ENCODE results near the gene RBBP8NL. TPM values are rescaled to one million over a fixed set of nuclear protein-coding genes. Genes with fewer than 3 reads are reported as not detected.
"Not testable (repeated sequence)": the region's sequence is repeated elsewhere in the genome, so short reads cannot be mapped to it uniquely, and the experiment has no call there.

RBBP8NL gene
- total and polyA plus RNA-seq, 2 donors (not counting 3 experiments of a cell fraction or from before 2014, with no cell fraction given) = not detected

GRCh38 chr20:62374331-62375152, 52.8 kb downstream of the RBBP8NL start:
- POLR2A ChIA-PET = no interaction called here
- H3K27ac ChIP-seq (ENCODE audit: insufficient read depth, low read depth, low read length) = no peak overlapping the region
- dilution Hi-C loops (cut with MboI; ENCODE audit: extremely low pct_ligation_motif_present, low sequenced_read_pairs) = no loop called here

GRCh38 chr20:62373631-62374179, 53.6 kb downstream of the RBBP8NL start:
- H3K4me1 ChIP-seq (ENCODE audit: control insufficient read depth, extremely low read depth, insufficient read depth, low read length); H2AFZ ChIP-seq (ENCODE audit: low read depth, low read length); H3K4me3 ChIP-seq (replicated peaks in 1 of 3; ENCODE audit: insufficient read depth in 1 of 3, low read depth in 1 of 3, low read length in 3 of 3); dilution Hi-C loops (cut with MboI; ENCODE audit: extremely low pct_ligation_motif_present, low sequenced_read_pairs); H3K79me2 ChIP-seq (ENCODE audit: control insufficient read depth, insufficient read depth, low read length); intact Hi-C loops (cut with micrococcal nuclease); BruUV-seq (replicated peaks); H3K9me3 ChIP-seq (replicated peaks; ENCODE audit: control insufficient read depth, insufficient read depth, low read length); POLR2A ChIA-PET; H3K4me2 ChIP-seq (ENCODE audit: insufficient read depth, low read length); H4K20me1 ChIP-seq (replicated peaks; ENCODE audit: control insufficient read depth, extremely low read depth, insufficient read depth, low read length); FAIRE-seq; H3K27me3 ChIP-seq (ENCODE audit: control insufficient read depth in 2 of 2, insufficient read depth in 2 of 2, low read length in 2 of 2); H3K9me1 ChIP-seq (replicated peaks; ENCODE audit: control insufficient read depth, extremely low read depth, insufficient read depth, low read length); H3K36me3 ChIP-seq (ENCODE audit: control insufficient read depth in 2 of 2, extremely low read depth in 1 of 2, insufficient read depth in 2 of 2, low read length in 2 of 2); DNase-seq (ENCODE audit: low read depth, low spot score); H3K9ac ChIP-seq (replicated peaks; ENCODE audit: extremely low read depth, insufficient read depth, low read length); H3K27ac ChIP-seq (ENCODE audit: insufficient read depth, low read depth, low read length): not testable (repeated sequence)
- CTCF ChIA-PET = interaction anchor here (1.4 to 9.9 kb wide), 3 partner anchors 7 to 12 kb away, joined by 6 to 179 read pairs (median 11); partner anchors contain the start of genes LAMA5 and RPS21

More at GRCh38 chr20:62374331-62375152, 52.8 kb downstream of the RBBP8NL start:
- BruUV-seq (replicated peaks) = no TSS peak
- Histone ChIP-seq H3K4me1 (ENCODE audit: control insufficient read depth, extremely low read depth, insufficient read depth, low read length) (no peaks in the 10 kb centered on the region), H3K27me3 (ENCODE audit: control insufficient read depth in 2 of 2, insufficient read depth in 2 of 2, low read length in 2 of 2) (no peaks in the 10 kb centered on the region), H2AFZ (ENCODE audit: low read depth, low read length) (no peak overlapping the region), H3K9me3 (replicated peaks; ENCODE audit: control insufficient read depth, insufficient read depth, low read length) (no peaks in the 10 kb centered on the region), H3K4me2 (ENCODE audit: insufficient read depth, low read length) (no peak overlapping the region), H3K36me3 (ENCODE audit: control insufficient read depth in 2 of 2, extremely low read depth in 1 of 2, insufficient read depth in 2 of 2, low read length in 2 of 2) (no peaks in the 10 kb centered on the region), H3K4me3 (replicated peaks in 1 of 3; ENCODE audit: insufficient read depth in 1 of 3, low read depth in 1 of 3, low read length in 3 of 3) (no peak overlapping the region), H3K9me1 (replicated peaks; ENCODE audit: control insufficient read depth, extremely low read depth, insufficient read depth, low read length) (no peaks in the 10 kb centered on the region), H4K20me1 (replicated peaks; ENCODE audit: control insufficient read depth, extremely low read depth, insufficient read depth, low read length) (no peaks in the 10 kb centered on the region), H3K79me2 (ENCODE audit: control insufficient read depth, insufficient read depth, low read length) (no peaks in the 10 kb centered on the region), H3K9ac (replicated peaks; ENCODE audit: extremely low read depth, insufficient read depth, low read length) (no peak overlapping the region)
- TF ChIP-seq MYC (IDR thresholded peaks at IDR 0.05; ENCODE audit: low read depth, low read length) (no peak), FOS (IDR thresholded peaks at IDR 0.05; ENCODE audit: borderline replicate concordance, insufficient read depth, low read length) (no peak), EZH2 (IDR thresholded peaks at IDR 0.05; ENCODE audit: borderline replicate concordance, low read depth, low read length, severe bottlenecking) (no peak), MAX (IDR thresholded peaks at IDR 0.05; ENCODE audit: insufficient read depth, insufficient read length) (no peak), POLR2A (IDR thresholded peaks at IDR 0.05; ENCODE audit: low read depth, low read length) (no peak)
- intact Hi-C loops (cut with micrococcal nuclease) = no loop called here
- DNase-seq (ENCODE audit: low read depth, low spot score) (no peak), FAIRE-seq (no peak)
- CTCF ChIA-PET = interaction anchor here (0.5 to 9.9 kb wide), 19 partner anchors 8 to 364 kb away, joined by 3 to 179 read pairs (median 6); partner anchors contain the start of genes ADRM1, LAMA5 and RPS21
